HPDE6-E6E7 (cell line): ENCODE data around the gene CHST2.

Experiments used
- DNase-seq: peaks from one replicate; pipeline ENCODE4 v3.0.0; 2011; ENCODE audit warnings: missing footprints; ENCODE audit errors: extremely low spot score

The CHST2 gene

GRCh38 chr3:143132246-143132980, 12.8 kb downstream of the CHST2 start:
- no peak for DNase-seq

GRCh38 chr3:143134471-143134870, 14.9 kb downstream of the CHST2 start:
- no peak for DNase-seq

GRCh38 chr3:143135150-143135549, 15.6 kb downstream of the CHST2 start:
- DNase-seq = peak; percentile 87

DNA sequence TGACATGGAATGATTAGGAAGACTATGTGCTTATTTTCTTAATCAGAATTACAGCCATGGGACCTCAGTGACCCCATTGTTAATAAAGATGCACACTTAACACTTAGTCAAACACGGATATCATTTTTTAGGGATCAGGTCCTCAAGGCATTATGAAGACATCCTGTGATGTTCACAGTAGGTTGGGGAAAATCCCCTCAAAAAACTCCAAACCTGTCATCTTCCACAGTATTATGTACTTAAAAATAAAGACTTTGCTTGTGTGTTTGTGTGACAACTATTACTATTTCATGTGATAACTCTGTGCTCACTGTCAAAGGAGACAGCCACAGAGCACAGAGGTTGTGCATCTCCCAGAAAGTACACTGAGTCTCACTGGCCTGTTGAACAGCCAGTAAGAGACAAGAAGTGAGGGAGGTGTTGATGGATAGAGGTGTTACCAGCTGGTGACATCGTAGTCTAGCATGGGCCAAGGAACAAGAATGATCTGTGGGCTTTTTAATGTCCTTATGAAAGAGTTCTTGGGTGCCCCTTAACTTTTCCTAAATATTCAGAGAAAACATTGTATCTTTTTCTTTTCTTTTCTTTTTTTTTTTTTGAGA, 18.0 kb downstream of the CHST2 start:
- no peak for DNase-seq

- DNase-seq = no peak
These were observed 19.4 kb downstream of the CHST2 start for GRCh38 chr3:143138953-143139352.

- no peak for DNase-seq
These were observed 20.2 kb downstream of the CHST2 start for GRCh38 chr3:143139762-143140161.

- no peak for DNase-seq
These were observed 21.0 kb downstream of the CHST2 start for GRCh38 chr3:143140550-143140949.

- DNase-seq = no peak
These were observed 22.8 kb downstream of the CHST2 start for GRCh38 chr3:143142354-143142753.

DNA sequence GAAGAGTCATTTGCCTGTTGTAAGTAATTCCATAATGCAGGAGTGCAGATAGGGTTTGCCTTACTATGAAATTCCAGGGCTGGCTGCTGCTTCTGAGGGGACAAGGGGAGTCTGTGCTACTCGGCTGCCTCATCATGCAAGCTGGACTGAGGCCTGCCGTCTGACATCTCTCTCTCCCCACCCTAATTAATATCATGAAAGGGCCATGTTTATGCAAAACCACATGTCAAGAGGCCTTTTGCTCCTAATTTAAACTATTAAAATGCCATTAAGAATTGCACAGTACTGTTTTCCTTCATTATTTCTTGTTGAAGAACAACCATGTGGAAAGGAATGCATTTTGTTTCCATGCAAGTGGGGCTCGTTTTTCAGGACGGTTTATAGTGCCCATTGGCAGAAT, 26.3 kb downstream of the CHST2 start:
- no peak for DNase-seq

DNA sequence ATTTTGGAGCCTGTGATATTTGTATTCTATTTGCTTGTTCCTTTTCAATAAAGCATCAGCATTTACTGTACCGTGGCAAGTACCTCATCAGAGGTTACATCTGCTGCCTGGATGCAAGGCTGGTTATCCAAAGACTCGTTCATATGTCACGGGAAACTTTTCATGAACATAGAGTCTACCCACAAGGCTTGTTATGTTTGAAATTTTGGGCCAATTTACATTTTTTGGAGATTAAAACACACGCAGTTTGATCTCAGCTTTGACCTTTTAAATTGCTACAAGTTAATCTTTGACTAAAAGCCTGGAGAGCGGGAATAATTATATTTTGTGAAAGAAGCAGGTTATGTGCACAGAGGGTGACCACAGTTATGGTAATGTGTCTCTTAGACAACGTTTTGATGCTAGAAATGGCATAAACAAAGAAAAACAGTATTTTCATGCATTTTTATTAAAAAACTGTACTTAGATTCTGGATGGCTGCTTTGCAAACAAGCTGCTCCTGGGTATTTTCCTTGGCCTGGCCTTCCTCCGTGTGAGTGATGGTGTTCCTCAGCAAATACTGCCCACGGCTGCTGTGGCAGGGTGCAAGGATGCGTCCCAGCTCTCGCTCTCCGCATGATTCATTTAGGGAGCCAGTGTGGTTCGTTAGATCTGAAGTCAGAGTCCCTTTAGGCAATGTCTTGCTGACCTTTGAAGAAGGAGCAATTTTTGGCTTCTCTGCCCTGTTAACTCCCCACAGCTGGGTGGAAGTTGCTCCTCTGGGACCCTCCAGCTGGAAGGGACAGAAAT, 27.1 kb downstream of the CHST2 start:
- no peak for DNase-seq

DNA sequence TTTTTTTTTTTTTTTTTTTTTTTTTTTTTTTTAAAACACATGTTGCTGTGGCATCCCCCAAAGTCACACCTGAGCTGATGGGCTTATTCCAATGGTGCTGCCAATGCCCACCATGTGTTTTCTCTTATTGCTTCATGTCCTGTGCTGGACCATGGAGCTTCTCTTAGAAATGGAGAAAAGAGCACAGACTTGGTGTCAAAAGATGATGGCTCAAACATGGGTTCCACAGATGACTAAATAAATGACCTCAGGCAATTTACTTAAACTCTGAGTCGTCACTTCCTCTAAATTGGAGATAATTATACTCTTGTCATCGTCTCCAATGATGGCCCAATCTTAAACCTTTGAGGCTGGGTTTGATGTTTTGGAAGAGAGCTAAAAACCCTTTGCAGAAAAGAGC, 28.1 kb downstream of the CHST2 start:
- DNase-seq = no peak

DNA sequence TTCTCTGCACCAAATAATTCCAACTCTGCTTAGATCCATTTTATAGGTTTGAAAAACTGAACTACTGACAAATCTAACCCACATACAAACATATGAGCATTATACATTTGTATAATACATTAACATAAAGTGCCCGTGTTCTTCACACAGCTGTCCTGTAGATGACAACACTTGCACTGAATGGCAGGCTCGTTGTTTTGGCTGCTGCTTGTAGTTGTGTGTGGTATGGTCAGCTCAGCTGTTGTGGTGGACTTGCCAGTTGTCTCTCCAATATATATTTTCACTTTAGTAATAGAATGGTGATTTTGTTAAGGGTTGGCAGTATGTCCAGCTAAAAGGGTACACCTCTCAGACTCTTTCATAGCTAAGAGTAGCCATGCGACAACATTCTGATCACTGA, 30.5 kb downstream of the CHST2 start:
- DNase-seq = no peak

- no peak for DNase-seq
These were observed 31.6 kb downstream of the CHST2 start for GRCh38 chr3:143151004-143151731.

DNA sequence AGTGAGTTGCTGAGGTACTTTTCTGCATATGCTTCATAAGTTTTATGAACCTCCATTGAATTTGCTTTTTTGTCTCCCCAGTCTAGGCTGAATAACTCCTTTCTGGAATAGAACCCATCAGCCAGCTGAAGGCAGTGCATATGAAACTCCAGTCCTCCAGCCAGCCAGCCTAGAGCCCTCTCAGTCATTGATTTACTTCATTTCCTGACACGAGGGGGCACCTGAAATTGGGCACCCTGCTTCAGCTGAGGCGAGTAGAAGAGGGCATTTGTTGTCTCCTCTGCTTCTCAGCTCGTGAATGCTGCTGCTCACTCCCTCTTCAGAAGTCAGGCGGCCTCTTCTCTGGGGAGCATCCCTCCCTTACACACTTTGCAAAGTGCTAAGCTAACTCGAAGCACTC, 32.5 kb downstream of the CHST2 start:
- no peak for DNase-seq

DNA sequence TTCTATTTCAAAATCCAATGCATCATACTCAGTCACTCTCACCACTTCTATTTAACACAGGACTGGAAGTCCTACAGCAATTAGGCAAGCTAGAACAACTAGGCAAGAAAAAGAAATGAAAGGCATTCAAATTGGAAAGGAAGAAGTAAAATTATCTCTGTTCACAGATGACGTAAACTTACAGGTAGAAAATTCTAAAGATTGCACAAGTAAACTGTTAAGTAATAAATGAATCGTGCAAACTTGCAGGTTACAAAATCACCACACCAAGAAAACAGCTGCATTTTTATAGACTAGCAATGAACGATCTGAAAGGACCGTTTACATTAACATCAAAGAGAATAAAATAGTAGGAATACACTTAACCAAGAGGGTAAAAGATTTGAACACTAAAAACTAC, 36.2 kb downstream of the CHST2 start:
- DNase-seq = no peak

- no peak for DNase-seq
These were observed 38.7 kb downstream of the CHST2 start for GRCh38 chr3:143158014-143158988.

GRCh38 chr3:143160437-143160836, 40.9 kb downstream of the CHST2 start:
- DNase-seq = no peak

- no peak for DNase-seq
These were observed 44.1 kb downstream of the CHST2 start for GRCh38 chr3:143163562-143164100.

GRCh38 chr3:143165211-143165610, 45.6 kb downstream of the CHST2 start:
- no peak for DNase-seq

GRCh38 chr3:143165612-143166285, 46.2 kb downstream of the CHST2 start:
- DNase-seq = peak; percentile 54
